GM23338 (cell line): ENCODE measurements around the gene TMCC1. TPM values are rescaled to one million over a fixed set of nuclear protein-coding genes. Genes with fewer than 3 reads are reported as not detected.
A peak's percentile ranks its signal among the peaks of the same experiment; 100 is the strongest.

Experiments used
- ATAC-seq: fragments of 200-7000 bp; cut with Tn5 transposase; 3 replicates; pipeline ENCODE4 v1.9.1; 2020
- DNase-seq: peaks from one replicate; pipeline ENCODE4 v3.0.0-alpha.2; 2015; ENCODE audit warnings: low spot score
- H2AFZ ChIP-seq: fragments of 200-600 bp; sonication (generic); 2 replicates; pipeline ENCODE4 v1.8.0; 2016; ENCODE audit warnings: antibody characterized with exemption, mild to moderate bottlenecking, moderate library complexity
- H3F3A ChIP-seq: fragments of 200-600 bp; sonication (generic); replicated peaks from 2 replicates; pipeline ENCODE4 v1.8.0; 2017; ENCODE audit warnings: antibody characterized with exemption, mixed run types, low read depth
- H3K27ac ChIP-seq: fragments of 200-600 bp; sonication (generic); 2 replicates; pipeline ENCODE4 v1.6.1; 2016; ENCODE audit warnings: low read depth
- H3K27me3 ChIP-seq: fragments of 200-600 bp; sonication (generic); 2 replicates; pipeline ENCODE4 v1.8.0; 2016; ENCODE audit warnings: mild to moderate bottlenecking, mixed run types, moderate library complexity; ENCODE audit not compliant: insufficient read depth
- H3K36me3 ChIP-seq: fragments of 200-600 bp; sonication (generic); 2 replicates; pipeline ENCODE4 v1.8.0; 2016; ENCODE audit warnings: mild to moderate bottlenecking; ENCODE audit not compliant: insufficient read depth
- H3K4me1 ChIP-seq: fragments of 200-600 bp; sonication (generic); 2 replicates; pipeline ENCODE4 v1.8.0; 2016; ENCODE audit warnings: mild to moderate bottlenecking, moderate library complexity; ENCODE audit not compliant: insufficient read depth
- H3K4me2 ChIP-seq: fragments of 200-600 bp; sonication (generic); 2 replicates; pipeline ENCODE4 v1.7.1; 2017; ENCODE audit warnings: mixed run types
- H3K4me3 ChIP-seq: fragments of 200-600 bp; sonication (generic); 2 replicates; pipeline ENCODE4 v1.6.1; 2016; ENCODE audit warnings: mixed run types
- H3K79me2 ChIP-seq: fragments of 200-600 bp; sonication (generic); replicated peaks from 2 replicates; pipeline ENCODE4 v1.8.0; 2017; ENCODE audit warnings: mild to moderate bottlenecking; ENCODE audit not compliant: insufficient read depth
- H3K9me2 ChIP-seq: fragments of 200-600 bp; sonication (generic); 2 replicates; pipeline ENCODE4 v1.8.0; 2017; ENCODE audit not compliant: insufficient read depth
- H4K20me1 ChIP-seq: fragments of 200-600 bp; sonication (generic); replicated peaks from 2 replicates; pipeline ENCODE4 v1.8.0; 2017; ENCODE audit warnings: mild to moderate bottlenecking; ENCODE audit not compliant: insufficient read depth
- H3K27ac Mint-ChIP-seq: 2 replicates; pipeline ENCODE4 v1.8.0; 2020; ENCODE audit warnings: inconsistent platforms, mild to moderate bottlenecking, moderate library complexity, mixed read lengths
- H3K27me3 Mint-ChIP-seq: 3 replicates; pipeline ENCODE4 v1.8.0; 2022; ENCODE audit warnings: low read depth, mild to moderate bottlenecking, moderate library complexity, mixed read lengths, inconsistent platforms; ENCODE audit not compliant: insufficient read depth, poor library complexity
- H3K36me3 Mint-ChIP-seq: 3 replicates; pipeline ENCODE4 v1.8.0; 2021; ENCODE audit warnings: low read depth, mild to moderate bottlenecking, inconsistent platforms, moderate library complexity, mixed read lengths
- H3K4me1 Mint-ChIP-seq: 3 replicates; pipeline ENCODE4 v1.8.0; 2020; ENCODE audit warnings: mild to moderate bottlenecking, inconsistent platforms, mixed read lengths
- H3K4me3 Mint-ChIP-seq: 3 replicates; pipeline ENCODE4 v1.8.0; 2021; ENCODE audit warnings: moderate library complexity, mild to moderate bottlenecking, inconsistent platforms, mixed read lengths
- H3K9me3 Mint-ChIP-seq: 3 replicates; pipeline ENCODE4 v1.8.0; 2020; ENCODE audit warnings: moderate library complexity, mild to moderate bottlenecking, inconsistent platforms, mixed read lengths
- CREB1 ChIP-seq: fragments of 250-450 bp; sonication (Bioruptor Pico); IDR thresholded peaks from 2 replicates; pipeline ENCODE4 v1.5.0; 2020; ENCODE audit warnings: low read depth, mild to moderate bottlenecking, moderate library complexity
- EZH2 ChIP-seq: fragments of 200-600 bp; sonication (generic); IDR thresholded peaks from one replicate; pipeline ENCODE4 v1.8.0; 2017; ENCODE audit warnings: antibody characterized with exemption, mild to moderate bottlenecking, low read depth; ENCODE audit not compliant: unreplicated experiment
- EZH2phosphoT487 ChIP-seq: fragments of 200-600 bp; sonication (generic); IDR thresholded peaks from one replicate; pipeline ENCODE4 v1.8.1; 2018; ENCODE audit warnings: antibody characterized with exemption; ENCODE audit not compliant: unreplicated experiment
- JUNB ChIP-seq: IDR thresholded peaks from one replicate; pipeline ENCODE4 v1.6.1; 2016; ENCODE audit warnings: antibody characterized with exemption; ENCODE audit not compliant: unreplicated experiment
- NANOG ChIP-seq: IDR thresholded peaks from 2 replicates; pipeline ENCODE4 v1.6.1; 2016; ENCODE audit warnings: antibody characterized with exemption, borderline replicate concordance
- POLR2AphosphoS5 ChIP-seq: IDR thresholded peaks from 2 replicates; pipeline ENCODE4 v1.6.1; 2016; ENCODE audit warnings: antibody characterized with exemption, low read depth
- REST ChIP-seq: IDR thresholded peaks from one replicate; pipeline ENCODE4 v1.6.1; 2018; ENCODE audit warnings: antibody characterized with exemption; ENCODE audit not compliant: unreplicated experiment
- STAT1 ChIP-seq: IDR thresholded peaks from one replicate; pipeline ENCODE4 v1.6.1; 2016; ENCODE audit warnings: antibody characterized with exemption; ENCODE audit not compliant: unreplicated experiment
- ZNF114 ChIP-seq: fragments of 250-450 bp; sonication (Bioruptor Pico); IDR thresholded peaks from 2 replicates; pipeline ENCODE4 v1.5.0; 2020; ENCODE audit warnings: mild to moderate bottlenecking, moderate library complexity
- ZNF331 ChIP-seq: fragments of 250-450 bp; sonication (Bioruptor Pico); IDR thresholded peaks from 2 replicates; pipeline ENCODE4 v1.5.0; 2020; ENCODE audit warnings: low read depth, mild to moderate bottlenecking, moderate library complexity
- polyA plus RNA-seq: library from polyadenylated mRNA; unstranded; fragments of >200 nt; fragmentation: Nextera tagmentation; extraction: Ambion mirVana; gene quantifications from 2 replicates; pipeline ENCODE4 v1.2.1, GENCODE V29; 2016
- total RNA-seq: library from RNA; depleted of rRNA; stranded (reverse); fragments of >200 nt; shearing (Covaris generic); gene quantifications from 2 replicates; pipeline ENCODE4 v1.2.3, GENCODE V29; 2014
- TF ChIP-seq, protein P1 (sequence below), 2 experiments: fragments of 200-600 bp in 1 of 2; sonication (generic) in 1 of 2; conservative IDR thresholded peaks; 2 replicates each; pipeline versions ENCODE4 v1.5.1 to v1.6.1; 2016 to 2017; ENCODE audit warnings: antibody characterized with exemption in 2 of 2, low read depth in 2 of 2, mild to moderate bottlenecking in 2 of 2, moderate library complexity in 1 of 2
- TF ChIP-seq, protein P2 (sequence below): fragments of 250-450 bp; sonication (Bioruptor Pico); IDR thresholded peaks from 2 replicates; pipeline ENCODE4 v1.5.0; 2020; ENCODE audit warnings: mild to moderate bottlenecking, moderate library complexity
- TF ChIP-seq, protein P3 (sequence below): IDR thresholded peaks from 2 replicates; pipeline ENCODE4 v1.6.1; 2016; ENCODE audit warnings: antibody characterized with exemption

The TMCC1 gene
- total and polyA plus RNA-seq, 2 experiments from 2014 or later = 8.2 to 18.4 TPM

- Histone ChIP-seq H3K79me2 (peaks cover 3% of the 10 kb centered on the region; the same call in 1 of the 2 replicates), H3F3A (no peaks in the 10 kb centered on the region), H3K4me2 (peak overlapping the region; percentile 24), H3K27ac (no peak overlapping the region), H3K27me3 (no peaks in the 10 kb centered on the region), H3K4me3 (no peak overlapping the region), H3K4me1 (peaks cover 31% of the 10 kb centered on the region), H3K9me2 (no peaks in the 10 kb centered on the region), H3K36me3 (0 out of 2 replicates have a peak, but pooled peaks cover 8% of the 10 kb centered on the region), H2AFZ (no peak overlapping the region), H4K20me1 (no peaks in the 10 kb centered on the region)
- DNase-seq (peak; percentile 52), ATAC-seq (peak; percentile 66)
- Mint-ChIP-seq H3K4me1 (peaks cover 35% of the 10 kb centered on the region), H3K27me3 (peaks cover 7% of the 10 kb centered on the region), H3K9me3 (peaks cover 23% of the 10 kb centered on the region), H3K27ac (no peak overlapping the region), H3K4me3 (0 out of 3 replicates have a peak overlapping the region, but pooled peaks have one; percentile 10), H3K36me3 (peaks cover 23% of the 10 kb centered on the region)
- TF ChIP-seq ZNF114 (CRISPR knock-in tag) = no peak
- no peak for TF ChIP-seq EZH2
- TF ChIP-seq EZH2phosphoT487 = no peak
- no peak for TF ChIP-seq STAT1
- TF ChIP-seq ZNF331 (CRISPR knock-in tag) = no peak
- no peak for TF ChIP-seq JUNB
- TF ChIP-seq POLR2AphosphoS5 = no peak
- TF ChIP-seq, protein P1, sequence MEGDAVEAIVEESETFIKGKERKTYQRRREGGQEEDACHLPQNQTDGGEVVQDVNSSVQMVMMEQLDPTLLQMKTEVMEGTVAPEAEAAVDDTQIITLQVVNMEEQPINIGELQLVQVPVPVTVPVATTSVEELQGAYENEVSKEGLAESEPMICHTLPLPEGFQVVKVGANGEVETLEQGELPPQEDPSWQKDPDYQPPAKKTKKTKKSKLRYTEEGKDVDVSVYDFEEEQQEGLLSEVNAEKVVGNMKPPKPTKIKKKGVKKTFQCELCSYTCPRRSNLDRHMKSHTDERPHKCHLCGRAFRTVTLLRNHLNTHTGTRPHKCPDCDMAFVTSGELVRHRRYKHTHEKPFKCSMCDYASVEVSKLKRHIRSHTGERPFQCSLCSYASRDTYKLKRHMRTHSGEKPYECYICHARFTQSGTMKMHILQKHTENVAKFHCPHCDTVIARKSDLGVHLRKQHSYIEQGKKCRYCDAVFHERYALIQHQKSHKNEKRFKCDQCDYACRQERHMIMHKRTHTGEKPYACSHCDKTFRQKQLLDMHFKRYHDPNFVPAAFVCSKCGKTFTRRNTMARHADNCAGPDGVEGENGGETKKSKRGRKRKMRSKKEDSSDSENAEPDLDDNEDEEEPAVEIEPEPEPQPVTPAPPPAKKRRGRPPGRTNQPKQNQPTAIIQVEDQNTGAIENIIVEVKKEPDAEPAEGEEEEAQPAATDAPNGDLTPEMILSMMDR (conservative IDR thresholded peaks at IDR 0.05; ENCODE audit: low read depth in 2 of 2) = no peak
- TF ChIP-seq CREB1 (CRISPR knock-in tag) = no peak
- TF ChIP-seq, protein P2, sequence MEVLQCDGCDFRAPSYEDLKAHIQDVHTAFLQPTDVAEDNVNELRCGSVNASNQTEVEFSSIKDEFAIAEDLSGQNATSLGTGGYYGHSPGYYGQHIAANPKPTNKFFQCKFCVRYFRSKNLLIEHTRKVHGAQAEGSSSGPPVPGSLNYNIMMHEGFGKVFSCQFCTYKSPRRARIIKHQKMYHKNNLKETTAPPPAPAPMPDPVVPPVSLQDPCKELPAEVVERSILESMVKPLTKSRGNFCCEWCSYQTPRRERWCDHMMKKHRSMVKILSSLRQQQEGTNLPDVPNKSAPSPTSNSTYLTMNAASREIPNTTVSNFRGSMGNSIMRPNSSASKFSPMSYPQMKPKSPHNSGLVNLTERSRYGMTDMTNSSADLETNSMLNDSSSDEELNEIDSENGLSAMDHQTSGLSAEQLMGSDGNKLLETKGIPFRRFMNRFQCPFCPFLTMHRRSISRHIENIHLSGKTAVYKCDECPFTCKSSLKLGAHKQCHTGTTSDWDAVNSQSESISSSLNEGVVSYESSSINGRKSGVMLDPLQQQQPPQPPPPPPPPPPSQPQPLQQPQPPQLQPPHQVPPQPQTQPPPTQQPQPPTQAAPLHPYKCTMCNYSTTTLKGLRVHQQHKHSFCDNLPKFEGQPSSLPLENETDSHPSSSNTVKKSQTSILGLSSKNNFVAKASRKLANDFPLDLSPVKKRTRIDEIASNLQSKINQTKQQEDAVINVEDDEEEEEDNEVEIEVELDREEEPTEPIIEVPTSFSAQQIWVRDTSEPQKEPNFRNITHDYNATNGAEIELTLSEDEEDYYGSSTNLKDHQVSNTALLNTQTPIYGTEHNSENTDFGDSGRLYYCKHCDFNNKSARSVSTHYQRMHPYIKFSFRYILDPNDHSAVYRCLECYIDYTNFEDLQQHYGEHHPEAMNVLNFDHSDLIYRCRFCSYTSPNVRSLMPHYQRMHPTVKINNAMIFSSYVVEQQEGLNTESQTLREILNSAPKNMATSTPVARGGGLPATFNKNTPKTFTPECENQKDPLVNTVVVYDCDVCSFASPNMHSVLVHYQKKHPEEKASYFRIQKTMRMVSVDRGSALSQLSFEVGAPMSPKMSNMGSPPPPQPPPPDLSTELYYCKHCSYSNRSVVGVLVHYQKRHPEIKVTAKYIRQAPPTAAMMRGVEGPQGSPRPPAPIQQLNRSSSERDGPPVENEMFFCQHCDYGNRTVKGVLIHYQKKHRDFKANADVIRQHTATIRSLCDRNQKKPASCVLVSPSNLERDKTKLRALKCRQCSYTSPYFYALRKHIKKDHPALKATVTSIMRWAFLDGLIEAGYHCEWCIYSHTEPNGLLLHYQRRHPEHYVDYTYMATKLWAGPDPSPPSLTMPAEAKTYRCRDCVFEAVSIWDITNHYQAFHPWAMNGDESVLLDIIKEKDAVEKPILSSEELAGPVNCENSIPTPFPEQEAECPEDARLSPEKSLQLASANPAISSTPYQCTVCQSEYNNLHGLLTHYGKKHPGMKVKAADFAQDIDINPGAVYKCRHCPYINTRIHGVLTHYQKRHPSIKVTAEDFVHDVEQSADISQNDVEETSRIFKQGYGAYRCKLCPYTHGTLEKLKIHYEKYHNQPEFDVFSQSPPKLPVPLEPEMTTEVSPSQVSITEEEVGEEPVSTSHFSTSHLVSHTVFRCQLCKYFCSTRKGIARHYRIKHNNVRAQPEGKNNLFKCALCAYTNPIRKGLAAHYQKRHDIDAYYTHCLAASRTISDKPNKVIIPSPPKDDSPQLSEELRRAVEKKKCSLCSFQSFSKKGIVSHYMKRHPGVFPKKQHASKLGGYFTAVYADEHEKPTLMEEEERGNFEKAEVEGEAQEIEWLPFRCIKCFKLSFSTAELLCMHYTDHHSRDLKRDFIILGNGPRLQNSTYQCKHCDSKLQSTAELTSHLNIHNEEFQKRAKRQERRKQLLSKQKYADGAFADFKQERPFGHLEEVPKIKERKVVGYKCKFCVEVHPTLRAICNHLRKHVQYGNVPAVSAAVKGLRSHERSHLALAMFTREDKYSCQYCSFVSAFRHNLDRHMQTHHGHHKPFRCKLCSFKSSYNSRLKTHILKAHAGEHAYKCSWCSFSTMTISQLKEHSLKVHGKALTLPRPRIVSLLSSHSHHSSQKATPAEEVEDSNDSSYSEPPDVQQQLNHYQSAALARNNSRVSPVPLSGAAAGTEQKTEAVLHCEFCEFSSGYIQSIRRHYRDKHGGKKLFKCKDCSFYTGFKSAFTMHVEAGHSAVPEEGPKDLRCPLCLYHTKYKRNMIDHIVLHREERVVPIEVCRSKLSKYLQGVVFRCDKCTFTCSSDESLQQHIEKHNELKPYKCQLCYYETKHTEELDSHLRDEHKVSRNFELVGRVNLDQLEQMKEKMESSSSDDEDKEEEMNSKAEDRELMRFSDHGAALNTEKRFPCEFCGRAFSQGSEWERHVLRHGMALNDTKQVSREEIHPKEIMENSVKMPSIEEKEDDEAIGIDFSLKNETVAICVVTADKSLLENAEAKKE = no peak
- TF ChIP-seq REST = no peak
- TF ChIP-seq, protein P3, sequence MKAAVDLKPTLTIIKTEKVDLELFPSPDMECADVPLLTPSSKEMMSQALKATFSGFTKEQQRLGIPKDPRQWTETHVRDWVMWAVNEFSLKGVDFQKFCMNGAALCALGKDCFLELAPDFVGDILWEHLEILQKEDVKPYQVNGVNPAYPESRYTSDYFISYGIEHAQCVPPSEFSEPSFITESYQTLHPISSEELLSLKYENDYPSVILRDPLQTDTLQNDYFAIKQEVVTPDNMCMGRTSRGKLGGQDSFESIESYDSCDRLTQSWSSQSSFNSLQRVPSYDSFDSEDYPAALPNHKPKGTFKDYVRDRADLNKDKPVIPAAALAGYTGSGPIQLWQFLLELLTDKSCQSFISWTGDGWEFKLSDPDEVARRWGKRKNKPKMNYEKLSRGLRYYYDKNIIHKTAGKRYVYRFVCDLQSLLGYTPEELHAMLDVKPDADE = no peak
- TF ChIP-seq NANOG = no peak
Observed at GRCh38 chr3:129701161-129701560, 192.3 kb downstream of the TMCC1 start.
